GM12878 (cell line): Measurements from ENCODE around the gene NADSYN1. TPM values are rescaled to one million over a fixed set of nuclear protein-coding genes. Genes with fewer than 3 reads are reported as not detected.

Experiments
- ATAC-seq: fragments of 200-7000 bp; cut with Tn5 transposase; 3 replicates; pipeline ENCODE4 v1.9.1; 2020; ENCODE audit warnings: mild to moderate bottlenecking, moderate library complexity
- BruUV-seq: library from RNA; stranded (reverse); fragments of 400-500 nt; replicated peaks from 2 replicates; lab custom pipeline; 2021; lab: Mats Ljungman, UMichigan
- CTCF ChIA-PET: fragments of 300-600 bp; sonication (Branson Sonifier 250); formaldehyde crosslinking; extraction: SDS; loops from one replicate; lab custom pipeline; 2021; ENCODE audit warnings: inconsistent platforms; lab: Yijun Ruan, JAX
- POLR2A ChIA-PET: fragments of 350-600 bp; formaldehyde crosslinking; extraction: SDS; loops from one replicate; lab custom pipeline; 2021; ENCODE audit warnings: inconsistent platforms; lab: Charles Lee
- RAD21 ChIA-PET: fragments of 300-600 bp; sonication (Branson Sonifier 250); formaldehyde crosslinking; loops from one replicate; lab custom pipeline; 2023; ENCODE audit warnings: antibody characterized with exemption; ENCODE audit not compliant: unreplicated experiment; lab: Charles Lee
- SMC1A ChIA-PET: fragments of 300-600 bp; sonication (Branson Sonifier 250); formaldehyde crosslinking; loops from one replicate; lab custom pipeline; 2023; ENCODE audit not compliant: unreplicated experiment, uncharacterized antibody; lab: Charles Lee
- DNase-seq: peaks from one replicate; pipeline ENCODE4 v3.0.0-alpha.2; 2011; ENCODE audit warnings: low read depth, low spot score
- FAIRE-seq: peaks from 3 replicates; lab custom pipeline; 2011; peaks lifted over from hg19 to GRCh38; lab: Jason Lieb, UNC
- H2AFZ ChIP-seq: 2 replicates; pipeline ENCODE4 v1.6.0; 2011; ENCODE audit warnings: low read depth, low read length, control low read depth; ENCODE audit not compliant: control insufficient read depth
- H3K27ac ChIP-seq: 2 replicates; pipeline ENCODE4 v1.5.1; 2011; ENCODE audit warnings: control low read depth; ENCODE audit not compliant: control insufficient read depth, insufficient read depth
- H3K27me3 ChIP-seq, 2 experiments: replicated peaks in 1 of 2; 2 replicates each; pipeline versions ENCODE4 v1.6.0 to v1.6.1; 2011; ENCODE audit warnings: low read length in 1 of 2; ENCODE audit not compliant: control insufficient read depth in 2 of 2, insufficient read depth in 2 of 2
- H3K36me3 ChIP-seq, 2 experiments: 2 replicates each; pipeline ENCODE4 v1.5.1; 2011; ENCODE audit warnings: low read length in 1 of 2; ENCODE audit not compliant: control insufficient read depth in 2 of 2, insufficient read depth in 2 of 2
- H3K4me1 ChIP-seq: 2 replicates; pipeline ENCODE4 v1.6.1; 2011; ENCODE audit warnings: mild to moderate bottlenecking, low read length, moderate library complexity, mixed read lengths; ENCODE audit not compliant: control insufficient read depth, insufficient read depth
- H3K4me2 ChIP-seq: 2 replicates; pipeline ENCODE4 v1.6.0; 2011; ENCODE audit warnings: control low read depth; ENCODE audit not compliant: control insufficient read depth, insufficient read depth
- H3K4me3 ChIP-seq: fragments of 200-600 bp; sonication (generic); 2 replicates; pipeline ENCODE4 v1.5.1; 2016
- H3K79me2 ChIP-seq: 2 replicates; pipeline ENCODE4 v1.6.0; 2011; ENCODE audit warnings: low read length; ENCODE audit not compliant: control insufficient read depth, insufficient read depth
- H3K9ac ChIP-seq: 2 replicates; pipeline ENCODE4 v1.8.0; 2011; ENCODE audit warnings: low read length, control low read depth, mixed read lengths; ENCODE audit not compliant: control insufficient read depth, insufficient read depth
- H3K9me3 ChIP-seq: replicated peaks from 3 replicates; pipeline ENCODE4 v1.5.1; 2011; ENCODE audit warnings: mild to moderate bottlenecking, low read length; ENCODE audit not compliant: control insufficient read depth, insufficient read depth
- H4K20me1 ChIP-seq: 2 replicates; pipeline ENCODE4 v1.6.0; 2011; ENCODE audit not compliant: control insufficient read depth, insufficient read depth
- IKZF1 ChIP-seq: fragments of 450-650 bp; conservative IDR thresholded peaks from 2 replicates; pipeline ENCODE4 v1.6.1; 2017; ENCODE audit warnings: antibody characterized with exemption, mild to moderate bottlenecking
- NFIC ChIP-seq: IDR thresholded peaks from 2 replicates; pipeline ENCODE4 v1.6.1; 2012; ENCODE audit warnings: low read depth, mild to moderate bottlenecking, inconsistent platforms, low read length, moderate library complexity
- POLR2A ChIP-seq: IDR thresholded peaks from 2 replicates; pipeline ENCODE4 v1.6.1; 2011; ENCODE audit warnings: low read depth, mild to moderate bottlenecking, low read length
- POLR2AphosphoS5 ChIP-seq: IDR thresholded peaks from 2 replicates; pipeline ENCODE4 v1.6.1; 2011; ENCODE audit warnings: mild to moderate bottlenecking, low read length, inconsistent platforms
- POU2F2 ChIP-seq: IDR thresholded peaks from 3 replicates; pipeline ENCODE4 v1.6.1; 2011; ENCODE audit warnings: low read depth, mild to moderate bottlenecking, low read length, borderline replicate concordance
- YY1 ChIP-seq: IDR thresholded peaks from 2 replicates; pipeline ENCODE4 v1.6.1; 2011; ENCODE audit warnings: low read depth, mild to moderate bottlenecking, low read length
- ZNF274 ChIP-seq: IDR thresholded peaks from one replicate; pipeline ENCODE4 v1.8.0; 2011; ENCODE audit not compliant: insufficient read length, insufficient read depth
- WGBS: methylation state at CpG from one replicate; pipeline ENCODE4 v1.1.6; 2016; ENCODE audit warnings: low lambda C conversion rate; ENCODE audit not compliant: insufficient replicate concordance, insufficient coverage; ENCODE audit errors: missing lambda C conversion rate; 5-methylcytosine and 5-hydroxymethylcytosine counted together
- in situ Hi-C: fragments of 300-500 bp; cut with MboI; formaldehyde crosslinking; loops from 9 replicates; pipeline ENCODE4 v1.14.3; 2018; ENCODE audit warnings: mixed read lengths
- intact Hi-C: fragments of 100-400 bp; cut with micrococcal nuclease; formaldehyde crosslinking; loops from one replicate; pipeline ENCODE4 v1.14.2; 2022; ENCODE audit not compliant: unreplicated experiment
- polyA plus RNA-seq, 11 experiments: library from polyadenylated mRNA; depleted of rRNA in 4 of 11; unstranded in 6 of 11; stranded (reverse) in 5 of 11; fragments of >200 nt; fragmentation: Nextera tagmentation in 4 of 11; fragmentation: Illumina TruSeq in 1 of 11; extraction: Ambion mirVana in 4 of 11; extraction: Trizol in 1 of 11; gene quantifications; 1 replicate in 1 of 11; 2 replicates in 10 of 11; pipeline versions ENCODE4 v1.2.1 to v1.2.3, GENCODE V29; 2011 to 2016; ENCODE audit warnings: inconsistent platforms in 2 of 11, missing spikeins in 2 of 11, low read depth in 1 of 11
- total RNA-seq, 4 experiments: library from RNA; depleted of rRNA in 3 of 4; stranded (reverse); fragments of >200 nt in 3 of 4; fragmentation: Illumina TruSeq in 1 of 4; extraction: Trizol in 1 of 4; gene quantifications; 2 replicates each; pipeline versions ENCODE4 v1.2.1 to v1.2.3, GENCODE V29; 2013 to 2021

Gene NADSYN1
- total and polyA plus RNA-seq, 10 of the 15 experiments (the other 5 are each of a cell fraction or from before 2014, with no cell fraction given): 12.2 to 90.2 (median 69.5) TPM

GRCh38 chr11:71450939-71451338 is 2.1 kb upstream of the NADSYN1 start:
- 81% methylated on average over 3 of the region's 3 CpGs for WGBS
- peaks cover 58% of the 10 kb centered on the region for H3K79me2 ChIP-seq
- H3K4me2 ChIP-seq: peak overlapping the region; percentile 14
- H4K20me1 ChIP-seq: no peaks in the 10 kb centered on the region
- TF ChIP-seq IKZF1 (no peak), POLR2AphosphoS5 (no peak)
- SMC1A ChIA-PET: interaction anchor here (1.3 kb wide), 1 partner anchor 39 kb away, joined by 3 read pairs; no protein-coding TSS in a partner anchor
- no peak overlapping the region for H2AFZ ChIP-seq
- DNase-seq (no peak), ATAC-seq (no peak), FAIRE-seq (no peak)
- H3K4me1 ChIP-seq: peaks cover 9% of the 10 kb centered on the region; the same call in 1 of the 2 replicates
- RAD21 ChIA-PET: no interaction called here
- H3K27me3 ChIP-seq: no peaks in the 10 kb centered on the region
- H3K27ac ChIP-seq: no peak overlapping the region
- peaks cover under 1% of the 10 kb centered on the region; the same call in 2 of the 3 replicates for H3K9me3 ChIP-seq
- in situ Hi-C loops (no loop called here), intact Hi-C loops (loop anchor here (2.0 kb wide), 1 partner anchor 78 kb away; no protein-coding TSS in a partner anchor)
- peak overlapping the region; percentile 33; the same call in 1 of the 2 replicates for H3K4me3 ChIP-seq
- BruUV-seq: no TSS peak
- POLR2A ChIA-PET: no interaction called here
- no peak overlapping the region; the same call in 1 of the 2 replicates for H3K9ac ChIP-seq
- H3K36me3 ChIP-seq: peaks cover 0 to 7% of the 10 kb centered on the region in 2 experiments; a peak in 2 of 4 replicates
- CTCF ChIA-PET: no interaction called here

DNA sequence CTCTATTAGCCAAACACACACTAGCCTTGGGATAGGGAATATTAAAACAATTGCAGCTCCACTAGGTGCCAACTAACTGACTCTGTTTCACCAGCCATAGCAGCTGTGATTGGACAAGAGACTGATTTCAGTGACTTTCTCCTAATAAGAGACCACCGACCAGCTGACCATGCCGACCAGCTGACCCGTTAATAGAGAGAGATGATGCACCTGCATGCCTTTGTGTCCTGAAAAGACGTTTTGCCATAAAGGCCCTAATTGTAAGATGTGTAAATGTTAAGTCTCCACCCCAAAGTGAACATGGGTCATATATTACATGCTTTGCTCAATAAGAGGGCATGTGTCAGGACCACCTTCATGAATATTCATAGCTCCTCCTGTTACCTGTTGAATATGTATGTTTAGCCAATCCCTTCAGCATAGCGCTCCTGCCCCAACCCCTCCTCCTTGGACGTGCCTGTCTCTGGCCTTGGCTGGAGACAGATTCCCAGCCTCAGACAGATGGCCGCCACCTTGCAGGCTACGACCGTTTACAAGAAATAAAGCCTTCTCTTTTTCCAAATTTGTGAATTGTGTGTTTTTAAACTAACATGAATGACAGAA is 1.3 kb upstream of the NADSYN1 start:
- TF ChIP-seq POU2F2 (peak; percentile 90; the same call in 2 of the 3 replicates), NFIC (no peak), ZNF274 (no peak), POLR2A (no peak), YY1 (peak; percentile 25; the same call in 1 of the 2 replicates)
- SMC1A ChIA-PET: interaction anchor here (1.3 kb wide), 1 partner anchor 112 kb away, joined by 6 read pairs; no protein-coding TSS in a partner anchor
- H3K4me3 ChIP-seq: peak overlapping the region; percentile 92
- H3K9ac ChIP-seq: peak overlapping the region; percentile 22
- BruUV-seq: no TSS peak
- no peaks in the 10 kb centered on the region for H3K27me3 ChIP-seq
- H2AFZ ChIP-seq: peak overlapping the region; percentile 66
- intact Hi-C loops (loop anchor here (2.0 kb wide), 1 partner anchor 79 kb away; no protein-coding TSS in a partner anchor), in situ Hi-C loops (no loop called here)
- RAD21 ChIA-PET: interaction anchor here (1.2 kb wide), 1 partner anchor 32 kb away, joined by 7 read pairs; no protein-coding TSS in a partner anchor
- peaks cover 9% of the 10 kb centered on the region; the same call in 1 of the 2 replicates for H3K4me1 ChIP-seq
- POLR2A ChIA-PET: interaction anchor here (1.0 to 1.2 kb wide), 2 partner anchors 33 to 37 kb away, joined by 3 to 4 read pairs; no protein-coding TSS in a partner anchor
- peaks cover under 1 to 13% of the 10 kb centered on the region in 2 experiments; a peak in 3 of 4 replicates for H3K36me3 ChIP-seq
- peaks cover 57% of the 10 kb centered on the region for H3K79me2 ChIP-seq
- no peaks in the 10 kb centered on the region for H3K9me3 ChIP-seq
- CTCF ChIA-PET: interaction anchor here (1.0 kb wide), 1 partner anchor 78 kb away, joined by 3 read pairs; no protein-coding TSS in a partner anchor
- DNase-seq (no peak), FAIRE-seq (no peak), ATAC-seq (no peak)
- WGBS: 46% methylated on average over 9 of the region's 9 CpGs
- H3K4me2 ChIP-seq: peak overlapping the region; percentile 69
- H3K27ac ChIP-seq: peak overlapping the region; percentile 23
- H4K20me1 ChIP-seq: no peaks in the 10 kb centered on the region
